OCI-LY7 (cell line): ENCODE results near the gene NOTCH2. TPM values are rescaled to one million over a fixed set of nuclear protein-coding genes. Genes with fewer than 3 reads are reported as not detected.

Experiments used
- BruUV-seq: library from RNA; stranded (reverse); fragments of 400-500 nt; replicated peaks from 2 replicates; lab custom pipeline; 2021; lab: Mats Ljungman, UMichigan
- CTCF ChIA-PET: fragments of 300-600 bp; sonication (Branson Sonifier 250); formaldehyde crosslinking; loops from one replicate; lab custom pipeline; 2022; ENCODE audit warnings: antibody characterized with exemption; ENCODE audit not compliant: unreplicated experiment; lab: Charles Lee
- POLR2A ChIA-PET: fragments of 300-600 bp; sonication (Branson Sonifier 250); formaldehyde crosslinking; loops from one replicate; lab custom pipeline; 2022; ENCODE audit warnings: antibody characterized with exemption; lab: Charles Lee
- DNase-seq: peaks from one replicate; pipeline ENCODE4 v3.0.0-alpha.2; 2015; ENCODE audit warnings: low spot score
- H2AFZ ChIP-seq: fragments of 200-600 bp; sonication (generic), shearing (Covaris generic); 2 replicates; pipeline ENCODE4 v1.6.1; 2014; ENCODE audit warnings: mild to moderate bottlenecking, antibody characterized with exemption, low read length, moderate library complexity
- H3K27ac ChIP-seq: fragments of 200-600 bp; sonication (generic); 2 replicates; pipeline ENCODE4 v1.5.1; 2014; ENCODE audit warnings: mixed run types, low read depth, mild to moderate bottlenecking, moderate library complexity, low read length, inconsistent platforms; ENCODE audit not compliant: poor library complexity, severe bottlenecking
- H3K36me3 ChIP-seq: fragments of 200-600 bp; sonication (generic); 2 replicates; pipeline ENCODE4 v1.6.1; 2014; ENCODE audit warnings: mild to moderate bottlenecking, antibody characterized with exemption, low read length, moderate library complexity, mixed read lengths; ENCODE audit not compliant: insufficient read depth
- H3K4me1 ChIP-seq: fragments of 200-600 bp; sonication (generic); 2 replicates; pipeline ENCODE4 v1.5.1; 2014; ENCODE audit warnings: mild to moderate bottlenecking, low read length; ENCODE audit not compliant: insufficient read depth, poor library complexity, severe bottlenecking
- H3K4me2 ChIP-seq: fragments of 200-600 bp; sonication (generic); 2 replicates; pipeline ENCODE4 v1.6.1; 2014; ENCODE audit warnings: mild to moderate bottlenecking, low read length
- H3K4me3 ChIP-seq: fragments of 200-600 bp; sonication (generic); 2 replicates; pipeline ENCODE4 v1.5.1; 2014; ENCODE audit warnings: mild to moderate bottlenecking, low read depth, low read length; ENCODE audit not compliant: poor library complexity, severe bottlenecking
- H3K79me2 ChIP-seq: fragments of 200-600 bp; sonication (generic); 2 replicates; pipeline ENCODE4 v1.6.1; 2016; ENCODE audit warnings: low read depth, mild to moderate bottlenecking, low read length, moderate library complexity, mixed read lengths; ENCODE audit not compliant: insufficient read depth
- H3K9me2 ChIP-seq: fragments of 200-600 bp; sonication (generic); 2 replicates; pipeline ENCODE4 v1.6.1; 2016; ENCODE audit warnings: mild to moderate bottlenecking, low read length, mixed read lengths; ENCODE audit not compliant: insufficient read depth
- H3K9me3 ChIP-seq: fragments of 200-600 bp; sonication (generic); 2 replicates; pipeline ENCODE4 v1.6.1; 2014; ENCODE audit warnings: mild to moderate bottlenecking, mixed run types, low read length, mixed read lengths
- H4K20me1 ChIP-seq: fragments of 200-600 bp; sonication (generic); 2 replicates; pipeline ENCODE4 v1.6.1; 2014; ENCODE audit warnings: mild to moderate bottlenecking, antibody characterized with exemption, low read length, moderate library complexity, mixed read lengths; ENCODE audit not compliant: insufficient read depth
- EZH2phosphoT487 ChIP-seq: fragments of 200-600 bp; sonication (generic); IDR thresholded peaks from 2 replicates; pipeline ENCODE4 v1.6.1; 2018; ENCODE audit warnings: low read depth, borderline replicate concordance, mild to moderate bottlenecking, mixed run types, antibody characterized with exemption, low read length, moderate library complexity, mixed read lengths
- intact Hi-C: fragments of 100-400 bp; cut with micrococcal nuclease; formaldehyde crosslinking; loops from one replicate; pipeline ENCODE4 v1.10.0; 2022; ENCODE audit not compliant: unreplicated experiment
- total RNA-seq, 2 experiments: library from RNA; depleted of rRNA in 1 of 2; stranded (reverse); fragments of >200 nt in 1 of 2; shearing (Covaris generic) in 1 of 2; gene quantifications; 2 replicates each; pipeline ENCODE4 v1.2.3, GENCODE V29; 2014 to 2022
- TF ChIP-seq, protein P1 (sequence below): fragments of 200-600 bp; sonication (generic); conservative IDR thresholded peaks from 2 replicates; pipeline ENCODE4 v1.5.1; 2014; ENCODE audit warnings: mild to moderate bottlenecking, antibody characterized with exemption, low read length, moderate library complexity, mixed read lengths

Gene NOTCH2
- total RNA-seq, 2 experiments from 2014 or later, result 31.0 to 50.6 TPM

DNA sequence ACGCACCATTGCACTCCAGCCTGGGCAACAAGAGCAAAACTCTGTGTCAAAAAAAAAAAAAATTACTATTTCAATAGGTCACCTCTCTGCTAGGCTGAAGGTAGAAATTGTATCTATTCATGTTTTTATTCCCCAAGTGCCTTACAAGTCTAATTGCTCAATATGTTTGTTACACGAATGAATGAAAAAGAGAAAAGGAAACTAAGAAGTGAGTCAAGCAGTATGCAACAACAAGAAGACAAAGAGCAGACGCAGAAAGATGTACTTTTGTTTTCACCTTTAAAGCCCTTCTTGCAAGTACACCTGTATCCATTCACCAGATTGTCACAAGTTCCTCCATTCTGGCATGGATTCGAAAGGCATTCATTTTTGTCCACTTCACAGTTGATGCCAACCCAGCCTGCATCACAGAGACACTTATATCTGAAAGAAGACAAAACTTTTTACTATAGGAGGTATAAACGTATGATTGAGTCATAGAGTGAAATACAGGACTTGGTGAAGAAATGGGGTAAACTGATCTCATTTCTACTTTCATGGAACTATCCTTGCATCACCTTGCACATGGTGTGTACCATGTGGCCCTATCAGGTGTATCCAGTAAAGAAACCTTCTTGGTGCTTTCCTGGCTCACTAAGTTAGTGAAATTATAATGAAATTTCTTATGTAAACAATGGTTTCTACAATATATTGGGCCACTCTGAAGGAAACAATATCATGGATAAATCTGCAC is 116.0 kb downstream of the NOTCH2 start:
- intact Hi-C loops, result loop anchor here (10.0 kb wide), 1 partner anchor 49 kb away; no protein-coding TSS in a partner anchor
- no peak for DNase-seq
- H3K4me1 ChIP-seq, result no peaks in the 10 kb centered on the region
- H3K4me3 ChIP-seq, result no peak overlapping the region
- CTCF ChIA-PET, result no interaction called here
- H3K36me3 ChIP-seq, result peaks cover 49% of the 10 kb centered on the region; the same call in 1 of the 2 replicates
- no peaks in the 10 kb centered on the region for H3K9me3 ChIP-seq
- no peaks in the 10 kb centered on the region for H3K9me2 ChIP-seq
- H3K4me2 ChIP-seq, result no peak overlapping the region
- no peak overlapping the region for H3K27ac ChIP-seq
- TF ChIP-seq, protein P1, sequence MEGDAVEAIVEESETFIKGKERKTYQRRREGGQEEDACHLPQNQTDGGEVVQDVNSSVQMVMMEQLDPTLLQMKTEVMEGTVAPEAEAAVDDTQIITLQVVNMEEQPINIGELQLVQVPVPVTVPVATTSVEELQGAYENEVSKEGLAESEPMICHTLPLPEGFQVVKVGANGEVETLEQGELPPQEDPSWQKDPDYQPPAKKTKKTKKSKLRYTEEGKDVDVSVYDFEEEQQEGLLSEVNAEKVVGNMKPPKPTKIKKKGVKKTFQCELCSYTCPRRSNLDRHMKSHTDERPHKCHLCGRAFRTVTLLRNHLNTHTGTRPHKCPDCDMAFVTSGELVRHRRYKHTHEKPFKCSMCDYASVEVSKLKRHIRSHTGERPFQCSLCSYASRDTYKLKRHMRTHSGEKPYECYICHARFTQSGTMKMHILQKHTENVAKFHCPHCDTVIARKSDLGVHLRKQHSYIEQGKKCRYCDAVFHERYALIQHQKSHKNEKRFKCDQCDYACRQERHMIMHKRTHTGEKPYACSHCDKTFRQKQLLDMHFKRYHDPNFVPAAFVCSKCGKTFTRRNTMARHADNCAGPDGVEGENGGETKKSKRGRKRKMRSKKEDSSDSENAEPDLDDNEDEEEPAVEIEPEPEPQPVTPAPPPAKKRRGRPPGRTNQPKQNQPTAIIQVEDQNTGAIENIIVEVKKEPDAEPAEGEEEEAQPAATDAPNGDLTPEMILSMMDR, result no peak
- no peak for TF ChIP-seq EZH2phosphoT487
- H3K79me2 ChIP-seq, result no peaks in the 10 kb centered on the region
- no peaks in the 10 kb centered on the region for H4K20me1 ChIP-seq
- no peak overlapping the region for H2AFZ ChIP-seq
- BruUV-seq, result no TSS peak
- POLR2A ChIA-PET, result interaction anchor here (0.7 kb wide), 1 partner anchor 21 kb away, joined by 3 read pairs; no protein-coding TSS in a partner anchor

DNA sequence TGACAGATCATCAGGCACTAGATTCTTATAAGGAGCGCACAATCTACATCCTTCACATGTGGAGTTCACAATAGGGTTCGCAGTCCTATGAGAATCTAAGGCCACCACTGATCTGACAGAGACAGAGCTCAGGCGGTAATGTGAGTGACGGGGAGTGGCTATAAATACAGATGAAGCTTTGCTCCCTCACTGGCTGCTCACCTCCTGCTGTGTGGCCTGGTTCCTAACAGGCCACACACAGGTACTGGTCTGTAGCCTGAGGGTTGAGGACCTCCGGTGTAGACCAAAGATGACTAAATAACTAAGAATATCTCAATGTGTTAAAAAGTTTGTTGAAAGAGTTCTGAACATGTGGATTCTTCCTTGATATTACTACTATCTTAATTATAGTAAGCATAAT is 117.0 kb downstream of the NOTCH2 start:
- POLR2A ChIA-PET, result no interaction called here
- H3K9me3 ChIP-seq, result no peaks in the 10 kb centered on the region
- CTCF ChIA-PET, result no interaction called here
- H3K36me3 ChIP-seq, result peaks cover 58% of the 10 kb centered on the region
- H3K4me1 ChIP-seq, result no peaks in the 10 kb centered on the region
- H3K27ac ChIP-seq, result no peak overlapping the region
- DNase-seq, result no peak
- H3K9me2 ChIP-seq, result no peaks in the 10 kb centered on the region
- BruUV-seq, result no TSS peak
- H3K79me2 ChIP-seq, result no peaks in the 10 kb centered on the region
- H3K4me3 ChIP-seq, result no peak overlapping the region
- intact Hi-C loops, result loop anchor here (10.0 kb wide), 1 partner anchor 48 kb away; no protein-coding TSS in a partner anchor
- no peak for TF ChIP-seq EZH2phosphoT487
- TF ChIP-seq, protein P1, result no peak
- no peak overlapping the region for H3K4me2 ChIP-seq
- H4K20me1 ChIP-seq, result no peaks in the 10 kb centered on the region
- no peak overlapping the region for H2AFZ ChIP-seq
